Loucy (cell line): ENCODE data around the gene SPTBN2.

Experiments used
- EZH2phosphoT487 ChIP-seq: fragments of 200-600 bp; IDR thresholded peaks from 2 replicates; pipeline ENCODE4 v1.6.1; 2018; ENCODE audit warnings: antibody characterized with exemption, mild to moderate bottlenecking, moderate library complexity, borderline replicate concordance
- TF ChIP-seq, protein P1 (sequence below): fragments of 200-600 bp; sonication (generic); conservative IDR thresholded peaks from 2 replicates; pipeline ENCODE4 v1.5.1; 2014; ENCODE audit warnings: mild to moderate bottlenecking, antibody characterized with exemption, low read length

DNA sequence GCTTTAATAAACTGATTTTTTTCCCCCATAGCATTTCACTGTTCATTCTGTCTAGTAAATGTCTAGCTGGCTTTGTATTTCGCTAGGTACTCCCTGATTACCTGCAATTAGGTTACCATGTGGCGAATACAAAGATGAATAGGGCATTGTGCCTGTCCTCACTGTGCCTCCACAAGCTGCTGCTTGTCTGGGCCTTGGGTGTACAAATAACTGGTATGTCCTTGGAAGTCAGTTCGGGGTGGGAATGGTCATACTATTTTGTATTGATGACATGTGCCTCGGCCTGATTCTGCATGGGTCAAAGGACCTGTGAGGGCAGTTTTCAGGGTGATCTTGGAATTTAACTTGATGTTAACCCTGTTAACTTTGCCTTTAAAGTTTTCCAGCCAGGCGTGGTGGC, 79.1 kb downstream of the SPTBN2 start:
- TF ChIP-seq, protein P1, sequence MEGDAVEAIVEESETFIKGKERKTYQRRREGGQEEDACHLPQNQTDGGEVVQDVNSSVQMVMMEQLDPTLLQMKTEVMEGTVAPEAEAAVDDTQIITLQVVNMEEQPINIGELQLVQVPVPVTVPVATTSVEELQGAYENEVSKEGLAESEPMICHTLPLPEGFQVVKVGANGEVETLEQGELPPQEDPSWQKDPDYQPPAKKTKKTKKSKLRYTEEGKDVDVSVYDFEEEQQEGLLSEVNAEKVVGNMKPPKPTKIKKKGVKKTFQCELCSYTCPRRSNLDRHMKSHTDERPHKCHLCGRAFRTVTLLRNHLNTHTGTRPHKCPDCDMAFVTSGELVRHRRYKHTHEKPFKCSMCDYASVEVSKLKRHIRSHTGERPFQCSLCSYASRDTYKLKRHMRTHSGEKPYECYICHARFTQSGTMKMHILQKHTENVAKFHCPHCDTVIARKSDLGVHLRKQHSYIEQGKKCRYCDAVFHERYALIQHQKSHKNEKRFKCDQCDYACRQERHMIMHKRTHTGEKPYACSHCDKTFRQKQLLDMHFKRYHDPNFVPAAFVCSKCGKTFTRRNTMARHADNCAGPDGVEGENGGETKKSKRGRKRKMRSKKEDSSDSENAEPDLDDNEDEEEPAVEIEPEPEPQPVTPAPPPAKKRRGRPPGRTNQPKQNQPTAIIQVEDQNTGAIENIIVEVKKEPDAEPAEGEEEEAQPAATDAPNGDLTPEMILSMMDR: no peak
- TF ChIP-seq EZH2phosphoT487: no peak
